GM23338 (cell line): ENCODE measurements around the gene TBPL2. TPM values are rescaled to one million over a fixed set of nuclear protein-coding genes. Genes with fewer than 3 reads are reported as not detected.

Experiments used
- ATAC-seq: fragments of 200-7000 bp; cut with Tn5 transposase; 3 replicates; pipeline ENCODE4 v1.9.1; 2020
- DNase-seq: peaks from one replicate; pipeline ENCODE4 v3.0.0-alpha.2; 2015; ENCODE audit warnings: low spot score
- H2AFZ ChIP-seq: fragments of 200-600 bp; sonication (generic); 2 replicates; pipeline ENCODE4 v1.8.0; 2016; ENCODE audit warnings: antibody characterized with exemption, mild to moderate bottlenecking, moderate library complexity
- H3F3A ChIP-seq: fragments of 200-600 bp; sonication (generic); replicated peaks from 2 replicates; pipeline ENCODE4 v1.8.0; 2017; ENCODE audit warnings: antibody characterized with exemption, mixed run types, low read depth
- H3K27ac ChIP-seq: fragments of 200-600 bp; sonication (generic); 2 replicates; pipeline ENCODE4 v1.6.1; 2016; ENCODE audit warnings: low read depth
- H3K27me3 ChIP-seq: fragments of 200-600 bp; sonication (generic); 2 replicates; pipeline ENCODE4 v1.8.0; 2016; ENCODE audit warnings: mild to moderate bottlenecking, mixed run types, moderate library complexity; ENCODE audit not compliant: insufficient read depth
- H3K36me3 ChIP-seq: fragments of 200-600 bp; sonication (generic); 2 replicates; pipeline ENCODE4 v1.8.0; 2016; ENCODE audit warnings: mild to moderate bottlenecking; ENCODE audit not compliant: insufficient read depth
- H3K4me1 ChIP-seq: fragments of 200-600 bp; sonication (generic); 2 replicates; pipeline ENCODE4 v1.8.0; 2016; ENCODE audit warnings: mild to moderate bottlenecking, moderate library complexity; ENCODE audit not compliant: insufficient read depth
- H3K4me2 ChIP-seq: fragments of 200-600 bp; sonication (generic); 2 replicates; pipeline ENCODE4 v1.7.1; 2017; ENCODE audit warnings: mixed run types
- H3K4me3 ChIP-seq: fragments of 200-600 bp; sonication (generic); 2 replicates; pipeline ENCODE4 v1.6.1; 2016; ENCODE audit warnings: mixed run types
- H3K79me2 ChIP-seq: fragments of 200-600 bp; sonication (generic); replicated peaks from 2 replicates; pipeline ENCODE4 v1.8.0; 2017; ENCODE audit warnings: mild to moderate bottlenecking; ENCODE audit not compliant: insufficient read depth
- H3K9me2 ChIP-seq: fragments of 200-600 bp; sonication (generic); 2 replicates; pipeline ENCODE4 v1.8.0; 2017; ENCODE audit not compliant: insufficient read depth
- H4K20me1 ChIP-seq: fragments of 200-600 bp; sonication (generic); replicated peaks from 2 replicates; pipeline ENCODE4 v1.8.0; 2017; ENCODE audit warnings: mild to moderate bottlenecking; ENCODE audit not compliant: insufficient read depth
- H3K27ac Mint-ChIP-seq: 2 replicates; pipeline ENCODE4 v1.8.0; 2020; ENCODE audit warnings: inconsistent platforms, mild to moderate bottlenecking, moderate library complexity, mixed read lengths
- H3K27me3 Mint-ChIP-seq: 3 replicates; pipeline ENCODE4 v1.8.0; 2022; ENCODE audit warnings: low read depth, mild to moderate bottlenecking, moderate library complexity, mixed read lengths, inconsistent platforms; ENCODE audit not compliant: insufficient read depth, poor library complexity
- H3K36me3 Mint-ChIP-seq: 3 replicates; pipeline ENCODE4 v1.8.0; 2021; ENCODE audit warnings: low read depth, mild to moderate bottlenecking, inconsistent platforms, moderate library complexity, mixed read lengths
- H3K4me1 Mint-ChIP-seq: 3 replicates; pipeline ENCODE4 v1.8.0; 2020; ENCODE audit warnings: mild to moderate bottlenecking, inconsistent platforms, mixed read lengths
- H3K4me3 Mint-ChIP-seq: 3 replicates; pipeline ENCODE4 v1.8.0; 2021; ENCODE audit warnings: moderate library complexity, mild to moderate bottlenecking, inconsistent platforms, mixed read lengths
- H3K9me3 Mint-ChIP-seq: 3 replicates; pipeline ENCODE4 v1.8.0; 2020; ENCODE audit warnings: moderate library complexity, mild to moderate bottlenecking, inconsistent platforms, mixed read lengths
- CTCF ChIP-seq, 2 experiments: fragments of 200-600 bp in 1 of 2; sonication (generic) in 1 of 2; conservative IDR thresholded peaks; 2 replicates each; pipeline versions ENCODE4 v1.5.1 to v1.6.1; 2016 to 2017; ENCODE audit warnings: antibody characterized with exemption in 2 of 2, low read depth in 2 of 2, mild to moderate bottlenecking in 2 of 2, moderate library complexity in 1 of 2
- ETS1 ChIP-seq: IDR thresholded peaks from 2 replicates; pipeline ENCODE4 v1.6.1; 2016; ENCODE audit warnings: antibody characterized with exemption
- ZNF331 ChIP-seq: fragments of 250-450 bp; sonication (Bioruptor Pico); IDR thresholded peaks from 2 replicates; pipeline ENCODE4 v1.5.0; 2020; ENCODE audit warnings: low read depth, mild to moderate bottlenecking, moderate library complexity
- ZNF462 ChIP-seq: fragments of 250-450 bp; sonication (Bioruptor Pico); IDR thresholded peaks from 2 replicates; pipeline ENCODE4 v1.5.0; 2020; ENCODE audit warnings: mild to moderate bottlenecking, moderate library complexity
- polyA plus RNA-seq: library from polyadenylated mRNA; unstranded; fragments of >200 nt; fragmentation: Nextera tagmentation; extraction: Ambion mirVana; gene quantifications from 2 replicates; pipeline ENCODE4 v1.2.1, GENCODE V29; 2016
- total RNA-seq: library from RNA; depleted of rRNA; stranded (reverse); fragments of >200 nt; shearing (Covaris generic); gene quantifications from 2 replicates; pipeline ENCODE4 v1.2.3, GENCODE V29; 2014

Gene TBPL2
- total and polyA plus RNA-seq, 2 experiments from 2014 or later = 0.24 TPM; not detected in 1

- no peaks in the 10 kb centered on the region for H3K27me3 ChIP-seq
- H3K4me1 Mint-ChIP-seq = peaks cover 23% of the 10 kb centered on the region
- H3K27ac ChIP-seq = no peak overlapping the region
- peak overlapping the region; percentile 97 for H3K27ac Mint-ChIP-seq
- H3K4me3 ChIP-seq = no peak overlapping the region
- no peaks in the 10 kb centered on the region for H3K36me3 Mint-ChIP-seq
- H3K4me3 Mint-ChIP-seq = peak overlapping the region; percentile 90
- no peaks in the 10 kb centered on the region for H3K9me3 Mint-ChIP-seq
- H3K4me2 ChIP-seq = peak overlapping the region; percentile 97; the same call in 1 of the 2 replicates
- no peaks in the 10 kb centered on the region for H4K20me1 ChIP-seq
- no peak for ATAC-seq
- peaks cover 18% of the 10 kb centered on the region for H3K4me1 ChIP-seq
- H3F3A ChIP-seq = no peaks in the 10 kb centered on the region
- TF ChIP-seq ZNF331 (CRISPR knock-in tag) (no peak), ZNF462 (CRISPR knock-in tag) (no peak)
- peaks cover 38% of the 10 kb centered on the region for H3K79me2 ChIP-seq
- H3K9me2 ChIP-seq = no peaks in the 10 kb centered on the region
- no peaks in the 10 kb centered on the region for H3K36me3 ChIP-seq
- DNase-seq = no peak
- no peak overlapping the region for H2AFZ ChIP-seq
- H3K27me3 Mint-ChIP-seq = no peaks in the 10 kb centered on the region
These were observed 27.7 kb downstream of the TBPL2 start for GRCh38 chr14:55412676-55413075.

GRCh38 chr14:55411426-55412389 lies 28.7 kb downstream of the TBPL2 start, which contains the start of gene ATG14:
Gene ATG14 (minus strand): TSS chr14:55411830. CDS start chr14:55411822, 8 bp downstream.
- Mint-ChIP-seq H3K27ac (peak within 1 kb of the TSS; percentile 97), H3K9me3 (no peaks in the 10 kb centered on the region), H3K4me3 (peak within 1 kb of the TSS; percentile 90), H3K4me1 (peaks cover 23% of the 10 kb centered on the region), H3K36me3 (no peaks in the 10 kb centered on the region), H3K27me3 (no peaks in the 10 kb centered on the region)
- peaks cover 47% of the 10 kb centered on the region for H3K79me2 ChIP-seq
- H3K27me3 ChIP-seq = no peaks in the 10 kb centered on the region
- H3K4me2 ChIP-seq = peak within 1 kb of the TSS; percentile 97
- H3K36me3 ChIP-seq = no peaks in the 10 kb centered on the region
- 0 out of 2 replicates have a peak, but pooled peaks have one; percentile 23 for TF ChIP-seq ETS1
- no peak for TF ChIP-seq CTCF (conservative IDR thresholded peaks at IDR 0.05; ENCODE audit: low read depth in 2 of 2)
- no peak for TF ChIP-seq ZNF331 (CRISPR knock-in tag)
- peak within 1 kb of the TSS; percentile 93 for H3K4me3 ChIP-seq
- H3K4me1 ChIP-seq = peaks cover 18% of the 10 kb centered on the region
- peak within 1 kb of the TSS; percentile 83 for H3K27ac ChIP-seq
- H3F3A ChIP-seq = no peaks in the 10 kb centered on the region
- H3K9me2 ChIP-seq = no peaks in the 10 kb centered on the region
- H2AFZ ChIP-seq = peak within 1 kb of the TSS; percentile 90
- H4K20me1 ChIP-seq = no peaks in the 10 kb centered on the region
- DNase-seq (peak; percentile 95), ATAC-seq (peak; percentile 98)
